CD4-positive, alpha-beta T cell treated with Interleukin-1 beta for 1 hour (primary cell): ENCODE results near the gene ADGRL3.
"Not testable (repeated sequence)": the region's sequence is repeated elsewhere in the genome, so short reads cannot be mapped to it uniquely, and the experiment has no call there.

Experiments used
- DNase-seq, 2 donors: peaks; one replicate each; pipeline ENCODE4 v3.0.0-alpha.2; 2020 to 2022

ADGRL3 gene

GRCh38 chr4:61509721-61510241 lies 309.7 kb downstream of the ADGRL3 start:
- DNase-seq, result not testable (repeated sequence)

- no peak for DNase-seq
Measured at GRCh38 chr4:61511716-61512488, 311.8 kb downstream of the ADGRL3 start.

- DNase-seq, result no peak
Measured at GRCh38 chr4:61514991-61515390, 314.9 kb downstream of the ADGRL3 start.

DNA sequence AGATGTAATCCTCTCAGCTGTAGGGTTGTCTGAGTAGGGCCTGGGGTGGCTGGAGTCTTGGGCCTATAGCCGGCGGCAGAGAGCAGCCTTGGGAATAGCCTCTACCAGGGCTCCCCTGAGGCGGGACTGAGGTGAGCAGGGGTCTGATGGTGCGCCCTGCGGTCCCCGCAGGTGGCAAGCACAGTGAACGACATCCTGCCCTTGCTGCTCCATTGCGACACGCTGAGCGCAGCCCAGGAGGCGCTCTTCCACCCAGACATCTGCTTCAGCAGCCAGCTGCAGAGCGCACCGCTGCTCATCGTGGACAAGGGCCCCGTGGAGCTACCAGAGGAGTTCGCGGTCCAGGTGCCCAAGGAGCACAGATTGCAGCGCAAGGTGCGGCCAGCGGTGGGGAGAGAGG lies 317.0 kb downstream of the ADGRL3 start:
- no peak for DNase-seq

- no peak for DNase-seq
Measured at GRCh38 chr4:61520166-61520565, 320.0 kb downstream of the ADGRL3 start.

DNA sequence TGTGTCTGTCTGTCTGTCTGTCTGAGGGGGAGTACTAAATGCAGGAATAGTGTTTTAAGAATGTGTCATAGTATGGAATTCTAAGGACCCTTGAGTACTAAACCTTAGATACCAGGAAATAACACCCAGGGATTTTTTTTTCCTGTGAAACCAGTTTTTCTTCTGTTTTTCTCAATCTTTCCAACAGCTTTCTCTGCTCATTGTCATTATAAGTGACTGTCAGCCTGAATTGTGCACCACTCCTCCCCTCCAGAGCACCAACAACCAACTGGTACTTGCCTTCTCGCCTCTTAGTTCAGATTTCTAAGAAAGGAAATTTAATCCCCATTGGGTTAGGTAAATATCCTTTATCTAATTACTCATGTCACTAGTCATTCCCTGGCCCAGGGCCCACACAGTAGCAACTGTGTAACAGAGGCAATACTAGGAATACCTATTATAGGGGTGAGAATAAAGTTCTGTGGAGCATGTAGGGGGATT lies 320.6 kb downstream of the ADGRL3 start:
- no peak for DNase-seq

DNA sequence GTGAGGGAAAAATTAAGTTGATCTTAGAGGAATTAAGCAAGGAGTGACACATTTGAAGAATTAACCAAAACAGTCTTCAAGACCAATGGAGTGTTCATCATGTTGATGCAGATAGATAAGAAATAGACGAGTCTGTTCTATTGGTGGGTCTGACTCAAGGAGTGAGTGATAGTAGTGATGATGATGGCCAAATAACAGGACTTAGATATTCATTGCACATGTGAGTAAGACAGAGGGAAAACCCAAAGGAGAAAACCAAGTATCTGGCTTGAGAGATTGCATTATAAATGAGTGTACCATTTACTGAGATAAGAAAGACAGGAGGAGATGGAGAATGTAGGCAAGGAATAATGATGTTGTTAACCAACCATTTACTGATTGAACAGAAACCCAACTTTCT lies 321.3 kb downstream of the ADGRL3 start:
- no peak for DNase-seq

DNA sequence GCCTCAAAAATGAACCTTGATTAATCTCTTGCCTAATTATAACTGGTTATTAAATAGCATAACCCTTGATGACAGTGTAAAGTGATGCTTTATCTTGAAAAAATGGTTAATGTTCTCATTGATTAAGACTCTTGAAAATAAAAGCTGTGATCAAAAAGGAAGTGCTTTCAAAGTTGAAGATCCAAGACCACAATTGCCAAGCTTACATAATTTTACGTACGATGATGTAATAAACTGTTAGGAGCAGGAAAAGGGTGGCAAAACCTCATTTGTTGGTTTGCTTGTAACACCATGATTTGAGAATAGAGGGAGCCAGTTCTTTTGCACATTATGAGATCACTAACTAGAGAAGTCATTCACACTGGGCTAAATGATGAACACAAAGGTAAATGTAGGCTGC lies 322.2 kb downstream of the ADGRL3 start:
- DNase-seq, result no peak

DNA sequence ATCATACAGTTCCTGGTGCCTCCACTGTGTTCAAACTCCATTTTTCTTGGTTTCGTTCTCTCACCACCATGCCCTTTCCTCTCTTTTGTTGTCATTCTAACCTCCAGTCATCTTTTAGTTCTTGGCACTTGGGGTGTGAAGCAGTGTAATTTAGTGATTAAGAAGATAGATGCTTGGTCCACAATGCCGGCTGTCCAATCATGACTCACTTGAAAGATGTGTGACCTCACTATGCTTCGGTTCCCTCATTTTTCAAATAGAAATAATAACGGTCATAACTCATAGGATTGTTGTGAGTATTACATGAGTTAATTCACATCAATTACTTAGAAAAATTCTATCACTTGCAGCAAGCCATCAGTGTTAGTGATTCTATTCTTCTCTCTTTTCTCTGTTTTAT lies 327.8 kb downstream of the ADGRL3 start:
- no peak for DNase-seq

DNA sequence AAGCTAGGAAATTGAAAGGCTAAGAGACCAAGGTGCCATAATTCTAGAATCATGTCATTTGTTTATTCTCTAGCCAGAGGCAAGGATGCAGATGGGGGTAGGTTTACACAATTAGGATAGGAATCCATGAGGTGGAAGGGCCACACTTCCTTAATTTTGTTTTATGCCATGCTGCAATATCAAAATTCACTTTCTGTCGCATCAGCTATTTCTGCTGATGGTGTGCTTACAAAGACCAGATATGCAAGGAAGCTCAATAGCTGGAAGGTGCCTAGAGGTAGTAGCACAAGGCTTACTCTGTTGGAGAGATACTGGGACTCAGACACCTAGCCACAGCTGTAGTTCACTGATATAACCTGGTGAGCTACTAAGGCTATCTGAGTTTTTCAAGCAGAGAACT lies 328.5 kb downstream of the ADGRL3 start:
- DNase-seq, result no peak

DNA sequence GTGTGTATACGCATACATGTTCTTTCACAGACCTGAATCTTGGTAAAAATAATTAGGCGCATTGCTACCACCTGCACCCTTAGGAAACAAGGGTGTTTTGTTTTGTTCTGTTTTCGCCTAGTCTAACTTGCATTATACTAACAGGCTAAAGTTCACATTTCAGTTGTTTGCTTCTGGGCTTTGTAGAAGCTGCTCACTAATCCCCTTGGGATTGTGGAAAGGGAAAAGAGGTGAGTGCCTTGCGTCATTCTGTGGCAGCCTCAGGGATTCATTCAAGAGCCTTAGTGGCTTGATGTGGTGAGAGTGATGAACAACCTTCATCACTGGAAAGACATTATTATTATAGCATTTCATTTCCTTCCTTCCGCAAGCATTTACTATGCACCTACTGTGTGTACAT lies 331.1 kb downstream of the ADGRL3 start:
- no peak for DNase-seq

DNA sequence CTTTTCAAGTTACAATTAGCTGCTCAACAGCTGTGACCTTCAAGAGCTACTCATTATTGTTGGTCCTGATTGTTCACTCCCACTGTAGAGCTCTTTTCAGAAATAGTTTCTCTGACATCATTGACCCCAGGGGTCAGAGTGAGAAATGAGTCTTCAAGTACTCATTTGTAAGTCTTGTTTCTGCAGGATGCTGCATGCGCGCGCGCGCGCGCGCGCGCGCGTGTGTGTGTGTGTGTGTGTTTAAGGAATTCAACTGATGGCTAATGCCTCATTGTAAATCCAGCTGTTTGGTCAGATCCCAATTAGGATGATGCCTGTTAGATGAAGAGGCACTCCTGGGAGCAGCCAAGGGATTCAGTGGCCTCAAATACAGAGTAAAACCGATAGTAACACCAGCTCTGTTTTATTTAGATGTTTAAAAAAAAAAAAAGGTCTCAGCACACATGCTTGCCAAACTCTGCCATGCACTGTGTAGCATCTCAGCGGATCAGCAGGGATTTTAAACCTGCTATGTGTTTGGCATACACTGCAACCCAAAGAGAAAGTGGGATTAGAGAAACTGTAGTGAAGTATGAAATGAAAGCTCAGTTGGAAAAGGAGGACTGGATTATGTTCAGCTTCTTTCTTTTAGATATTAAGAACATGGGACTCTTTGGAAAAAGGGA lies 332.3 kb downstream of the ADGRL3 start:
- DNase-seq, result no peak

DNA sequence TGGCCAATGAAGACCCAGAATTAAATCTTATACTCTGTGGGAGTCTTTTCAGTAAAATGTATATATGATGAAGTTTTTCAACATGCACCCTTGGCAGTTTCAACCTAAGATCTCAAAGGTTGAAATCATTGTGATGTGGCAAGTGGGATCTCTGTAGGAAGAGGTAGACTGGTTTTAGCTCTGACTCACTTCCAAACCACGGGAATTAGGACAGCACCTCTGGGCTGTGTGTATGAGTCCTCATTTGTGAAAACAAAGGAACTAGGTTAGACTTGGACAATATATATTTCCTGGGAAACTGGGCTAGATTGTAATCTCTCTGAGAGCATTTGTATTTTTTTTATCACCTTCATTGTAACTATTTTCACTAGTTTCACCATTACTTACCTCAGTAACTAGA lies 333.0 kb downstream of the ADGRL3 start:
- no peak for DNase-seq

DNA sequence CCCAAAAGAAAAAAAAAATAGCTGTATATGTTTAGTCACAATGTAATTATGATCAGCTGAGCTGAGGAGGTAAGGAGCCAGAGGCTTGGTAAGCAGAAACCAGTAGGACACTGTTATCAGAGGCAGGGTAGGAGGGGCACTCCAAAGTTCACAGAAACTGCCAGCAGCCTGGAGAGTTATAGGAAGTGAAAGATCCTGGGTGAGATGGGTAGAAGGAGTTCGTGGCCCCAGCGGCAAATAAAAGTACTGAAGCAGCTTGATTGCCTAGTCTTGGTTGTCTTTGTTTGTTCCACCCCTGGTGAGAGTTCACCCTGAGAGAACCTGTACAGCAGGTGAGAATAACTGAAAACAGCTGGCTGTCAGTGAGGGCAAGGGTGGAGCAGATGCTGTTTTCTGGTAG lies 340.8 kb downstream of the ADGRL3 start:
- DNase-seq, result no peak

- no peak for DNase-seq
Measured at GRCh38 chr4:61541459-61541858, 341.3 kb downstream of the ADGRL3 start.

DNA sequence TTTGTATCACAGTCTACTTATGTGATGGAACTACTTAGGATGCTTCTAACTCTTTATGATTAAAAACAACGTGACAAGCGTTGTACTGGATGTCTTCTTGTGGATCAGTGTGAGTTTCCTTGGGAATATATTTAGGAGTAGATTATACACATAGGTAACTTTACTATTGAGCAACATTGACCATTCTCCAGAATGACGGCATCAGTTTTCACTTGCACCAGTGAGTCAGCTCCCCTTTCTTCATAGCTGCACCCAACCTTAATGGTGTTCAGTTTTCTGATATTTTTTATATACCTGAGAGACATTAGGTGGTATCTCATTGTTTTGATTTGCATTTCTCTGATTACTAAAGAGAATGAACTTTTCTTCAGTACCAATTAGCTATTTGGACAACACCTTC lies 343.9 kb downstream of the ADGRL3 start:
- no peak for DNase-seq

DNA sequence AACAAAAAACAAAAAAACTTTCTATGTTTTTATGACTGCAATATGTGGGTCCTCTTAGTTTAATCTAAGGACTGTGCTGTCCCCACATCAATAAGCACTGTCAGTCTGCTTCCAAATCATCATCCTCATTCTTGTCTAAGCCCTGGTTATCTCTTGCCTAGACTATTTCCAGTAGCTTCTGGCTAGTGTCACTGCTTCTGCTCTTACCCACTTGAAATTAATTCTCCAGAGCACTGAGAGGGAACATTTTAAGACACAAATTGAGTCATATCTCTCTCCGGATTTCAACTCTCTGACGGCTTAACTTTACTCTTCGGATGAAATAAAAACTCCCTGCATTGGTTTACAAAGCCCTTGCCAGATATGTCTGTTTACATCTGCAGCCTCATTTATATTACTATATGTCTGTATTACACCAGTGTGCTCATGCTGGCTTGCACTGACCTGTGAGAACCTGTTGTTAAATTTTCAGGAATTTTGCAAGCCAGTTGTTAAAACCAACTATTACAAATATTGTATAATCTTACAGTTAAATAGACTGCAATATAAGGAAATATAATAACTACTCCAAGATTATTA lies 345.9 kb downstream of the ADGRL3 start:
- DNase-seq, result no peak

DNA sequence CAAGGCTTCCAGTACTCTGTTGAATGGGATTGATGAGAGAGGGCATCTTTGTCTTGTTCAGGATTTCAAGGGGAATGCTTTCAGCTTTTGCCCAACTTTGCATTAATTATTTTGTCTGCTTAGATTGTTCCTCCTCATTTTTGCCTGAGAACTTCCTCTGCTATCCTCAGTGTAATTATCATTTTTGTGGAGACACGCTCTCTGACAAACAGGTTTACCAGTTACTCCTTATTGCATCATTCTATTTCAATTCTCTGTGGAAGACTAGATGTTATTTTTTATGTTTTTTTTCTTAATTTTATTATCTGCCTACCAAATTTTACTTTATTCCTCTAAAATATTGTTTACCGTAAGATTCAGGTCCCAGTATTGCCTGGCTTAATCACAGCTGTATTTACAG lies 349.2 kb downstream of the ADGRL3 start:
- no peak for DNase-seq

- no peak for DNase-seq
Measured at GRCh38 chr4:61553557-61554125, 353.5 kb downstream of the ADGRL3 start.

GRCh38 chr4:61555789-61556188 lies 355.7 kb downstream of the ADGRL3 start:
- DNase-seq, result no peak

DNA sequence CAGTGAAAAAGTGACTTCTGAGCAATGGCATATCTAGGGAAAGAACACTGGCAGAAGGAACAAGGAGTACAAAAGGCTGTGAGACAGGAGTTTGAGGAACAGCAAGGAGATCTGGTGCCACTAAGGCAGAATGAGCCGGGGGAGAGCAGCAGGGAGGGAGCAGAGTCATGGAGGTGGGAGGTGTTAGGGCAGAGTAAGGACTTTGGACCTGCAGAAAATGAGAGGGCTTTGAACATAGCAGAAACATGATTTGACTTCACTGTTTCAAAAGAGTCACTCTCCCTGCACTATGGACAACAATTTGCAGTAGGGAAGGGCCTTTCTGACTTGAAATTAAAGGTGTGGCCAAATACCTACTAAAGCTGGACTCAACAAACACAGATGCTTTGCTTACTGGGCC lies 356.2 kb downstream of the ADGRL3 start:
- DNase-seq, result no peak

DNA sequence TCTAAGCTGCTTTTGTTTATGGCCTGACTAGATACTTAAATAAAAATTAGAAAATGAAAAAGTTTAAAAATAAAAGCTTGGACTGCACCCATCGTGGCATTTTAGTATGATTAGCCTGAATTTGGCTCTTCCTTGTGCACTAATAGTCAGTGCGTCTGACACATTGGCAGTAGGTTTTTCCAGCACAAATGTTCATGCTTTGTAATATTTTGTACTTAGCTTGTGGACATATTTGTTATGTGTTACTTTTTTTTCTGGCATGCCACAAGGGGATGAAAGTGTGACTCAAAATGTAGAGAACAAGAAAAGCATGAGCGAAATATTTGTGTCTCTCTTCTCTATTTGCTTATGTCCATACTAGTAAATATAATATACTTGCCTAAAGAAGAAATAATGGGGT lies 359.3 kb downstream of the ADGRL3 start:
- no peak for DNase-seq

DNA sequence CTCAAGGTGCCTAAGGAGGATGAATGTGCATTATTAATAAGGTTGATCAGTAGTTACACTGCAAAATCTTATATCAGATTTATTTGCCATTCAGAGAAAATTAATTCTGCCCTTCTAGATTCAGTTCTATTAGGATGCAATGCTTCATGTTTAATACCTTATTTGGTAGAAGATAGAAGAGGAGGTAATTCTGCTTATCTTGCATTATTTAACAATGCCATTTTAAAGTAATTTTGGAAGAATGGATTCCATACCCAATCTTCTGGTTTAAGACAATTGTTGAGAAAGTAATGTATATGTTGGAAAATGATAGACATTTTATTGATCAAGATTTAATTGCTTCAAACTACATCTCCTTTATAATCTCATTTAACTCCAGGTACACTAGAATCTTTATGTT lies 360.9 kb downstream of the ADGRL3 start:
- DNase-seq, result no peak
